NCI-H2107 treated with DMSO at 0.1 percent for 48 hours (cell line): ENCODE measurements around the gene PSG1.
"Not testable (repeated sequence)": the region's sequence is repeated elsewhere in the genome, so short reads cannot be mapped to it uniquely, and the experiment has no call there.

Source experiments
- DNase-seq: peaks from one replicate; lab custom pipeline; 2025; ENCODE audit not compliant: unreplicated experiment; lab: John Stamatoyannopoulos, UW

The PSG1 gene

DNA sequence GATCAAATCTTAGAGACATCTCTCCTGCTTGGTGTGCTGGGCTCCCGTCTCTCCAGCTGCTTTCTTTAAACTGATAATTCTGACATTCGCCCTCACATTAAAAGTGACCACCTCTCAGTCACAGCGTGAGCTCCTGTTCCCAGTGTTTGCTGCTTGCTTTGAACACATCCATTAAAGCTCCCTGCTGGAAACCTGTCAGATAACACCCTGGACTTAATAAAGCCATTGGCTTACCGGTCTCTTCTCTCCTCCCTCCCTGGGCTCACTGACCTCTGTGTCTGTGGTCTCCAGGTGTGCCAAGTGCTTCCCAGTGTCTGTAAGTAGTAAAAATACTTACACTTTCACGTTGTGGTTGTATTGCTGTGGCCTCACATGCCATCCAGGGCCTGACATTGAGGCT is 2.5 kb upstream of the PSG1 start:
- not testable (repeated sequence) for DNase-seq

DNA sequence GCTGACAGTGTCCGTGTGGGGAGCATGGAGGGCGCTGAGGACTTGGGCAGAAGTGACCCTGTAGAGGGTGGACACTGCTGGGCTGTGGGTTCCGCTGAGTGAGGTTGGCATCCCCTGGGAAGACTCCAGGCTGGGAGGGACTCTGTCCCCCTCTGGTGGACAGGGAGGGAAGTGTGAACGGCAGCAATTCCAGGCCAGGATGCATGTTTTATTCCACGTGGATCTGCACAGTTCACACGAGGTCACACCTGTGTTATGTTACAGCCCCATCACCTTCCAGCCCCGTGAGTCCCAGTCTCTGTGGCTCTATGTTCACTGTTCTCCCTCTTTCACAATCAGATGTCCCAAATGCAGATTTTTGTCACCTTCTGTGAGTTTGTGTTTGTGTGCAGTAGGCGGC is 1.8 kb upstream of the PSG1 start:
- DNase-seq, result not testable (repeated sequence)

DNA sequence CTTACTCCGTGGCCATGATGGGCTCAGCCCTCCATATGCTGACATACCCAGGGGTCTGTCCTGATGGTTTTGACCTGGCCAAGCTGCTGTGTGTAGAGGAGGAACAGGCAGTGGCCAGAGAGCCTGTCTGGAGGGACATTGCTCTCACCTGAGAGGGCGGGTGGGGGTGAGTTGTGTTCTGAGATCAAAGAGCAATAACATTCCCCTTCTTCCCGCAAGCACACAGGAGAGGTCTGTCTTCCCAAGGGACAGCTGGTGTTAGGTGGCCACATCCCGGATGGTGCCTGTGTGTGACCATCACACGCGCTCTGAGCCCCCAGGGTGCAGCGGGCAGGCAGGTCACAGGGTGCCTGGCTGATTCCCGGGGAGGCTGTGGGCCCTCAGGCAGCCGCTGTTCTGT is 1.1 kb upstream of the PSG1 start:
- not testable (repeated sequence) for DNase-seq

DNA sequence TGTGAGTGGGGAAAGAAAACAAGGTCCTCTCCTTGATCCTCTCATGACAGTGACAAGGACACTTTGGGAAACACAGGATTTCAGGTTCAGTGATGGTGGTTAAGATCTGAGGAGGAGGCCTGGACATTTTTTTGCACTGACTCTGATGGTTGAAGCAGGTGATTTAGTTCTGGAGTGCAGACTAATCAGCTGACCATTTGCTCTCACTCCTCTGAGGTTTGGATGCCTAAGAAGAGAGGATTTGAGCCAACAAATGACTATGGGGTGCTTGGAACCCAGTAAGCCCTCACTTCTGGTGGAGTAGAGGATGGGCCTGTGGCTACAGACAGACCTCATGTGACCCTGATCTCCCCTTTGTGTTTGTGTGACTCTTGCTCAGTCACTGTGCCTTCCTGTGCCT is 2.9 kb downstream of the PSG1 start:
- DNase-seq, result not testable (repeated sequence)

DNA sequence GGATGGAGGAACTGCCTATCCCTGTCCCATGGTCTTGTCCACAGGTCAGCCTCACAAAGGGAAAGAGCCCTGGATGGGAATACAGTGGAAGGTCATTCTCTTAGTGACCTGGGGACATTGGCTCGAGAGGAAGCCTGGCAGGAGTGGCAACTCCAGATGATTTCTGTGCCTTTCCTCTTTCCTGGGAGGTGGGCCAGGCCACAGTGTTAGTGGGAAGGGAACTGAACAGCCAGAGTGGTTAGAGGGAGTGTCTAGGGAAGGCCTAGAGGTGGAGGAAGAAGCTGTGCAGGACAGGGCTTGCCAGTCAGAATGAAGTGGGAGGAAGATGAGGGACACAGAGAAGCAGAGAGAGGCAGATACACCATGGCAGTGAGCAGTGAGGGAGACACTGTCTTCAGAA is 3.6 kb downstream of the PSG1 start:
- DNase-seq, result not testable (repeated sequence)

DNA sequence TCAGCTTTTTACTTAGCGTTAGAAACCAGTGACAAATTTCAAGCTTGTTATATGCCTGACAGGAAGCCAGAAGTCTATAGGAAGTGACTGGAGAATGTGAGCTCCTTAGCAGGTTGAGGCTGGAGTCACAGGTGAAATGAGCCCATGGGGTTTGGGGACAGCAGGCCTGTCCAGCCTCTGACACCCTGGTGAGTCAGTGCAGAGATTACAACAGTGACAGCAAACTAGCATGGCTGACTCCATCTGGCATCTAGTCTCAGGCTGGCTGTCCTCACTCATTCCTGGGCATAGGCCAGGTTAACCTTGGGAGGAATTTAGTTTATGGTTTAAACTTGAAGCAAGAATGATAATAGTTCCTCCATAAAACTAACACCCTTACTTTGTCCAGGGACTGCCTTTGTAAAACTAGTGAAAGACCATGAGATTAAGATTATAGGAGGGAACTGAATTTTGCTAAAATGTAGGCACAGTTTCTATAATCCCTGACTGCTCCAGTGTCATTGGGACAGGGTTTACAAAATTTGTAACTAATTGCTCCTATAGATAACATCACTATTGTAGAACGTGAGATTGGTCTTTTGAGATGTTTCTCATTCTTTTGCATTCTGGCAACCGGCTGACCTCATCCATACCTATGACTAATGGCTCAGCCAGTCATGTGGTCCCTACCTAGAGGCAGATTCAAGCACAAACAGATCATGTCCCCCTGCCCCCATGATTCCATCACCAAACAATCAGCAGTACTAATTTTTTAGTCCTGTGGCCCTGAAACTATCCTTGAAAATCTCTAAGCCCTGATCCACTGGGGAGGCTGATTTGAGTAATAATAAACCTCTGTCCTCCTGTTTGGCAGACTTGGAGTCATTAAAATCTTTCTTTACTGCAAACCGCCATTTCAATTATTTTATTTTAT is 4.4 kb downstream of the PSG1 start:
- not testable (repeated sequence) for DNase-seq

DNA sequence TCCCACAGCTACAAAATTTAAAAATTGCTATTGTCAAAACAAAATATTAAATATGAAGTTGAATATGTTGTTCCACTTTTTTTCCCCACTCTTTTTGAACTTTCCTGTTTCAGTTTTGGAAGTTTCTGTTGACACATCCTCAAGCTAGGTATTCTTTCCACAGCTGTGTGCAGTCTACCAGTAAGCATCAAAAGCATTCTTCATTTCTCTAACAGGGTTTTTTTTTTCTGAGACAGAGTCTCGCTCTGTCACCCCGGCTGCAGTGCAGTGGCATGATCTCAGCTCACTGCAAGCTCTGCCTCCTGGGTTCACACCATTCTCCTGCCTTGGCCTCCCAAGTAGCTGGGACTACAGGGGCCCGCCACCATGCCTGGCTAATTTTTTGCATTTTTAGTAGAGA is 5.4 kb downstream of the PSG1 start:
- DNase-seq, result not testable (repeated sequence)

DNA sequence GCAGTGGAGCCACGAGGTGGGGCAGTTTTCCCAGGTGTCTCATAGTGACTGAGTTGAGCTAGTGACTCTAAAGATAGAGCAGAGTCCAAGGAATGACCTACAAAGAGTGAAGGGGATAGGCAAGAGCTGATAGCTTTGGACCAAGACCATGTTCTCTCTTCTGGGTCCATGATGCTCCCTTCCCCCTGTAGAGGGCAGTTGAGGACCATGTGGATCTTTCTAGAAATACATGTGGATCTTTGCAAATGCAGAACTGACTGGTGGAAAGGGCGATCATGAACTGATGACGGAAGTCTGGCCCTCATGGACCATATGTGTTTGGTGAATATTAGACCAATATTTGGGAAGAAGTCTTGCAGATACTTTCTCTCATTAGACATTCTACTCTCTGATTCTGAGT is 6.9 kb downstream of the PSG1 start:
- DNase-seq, result no peak

DNA sequence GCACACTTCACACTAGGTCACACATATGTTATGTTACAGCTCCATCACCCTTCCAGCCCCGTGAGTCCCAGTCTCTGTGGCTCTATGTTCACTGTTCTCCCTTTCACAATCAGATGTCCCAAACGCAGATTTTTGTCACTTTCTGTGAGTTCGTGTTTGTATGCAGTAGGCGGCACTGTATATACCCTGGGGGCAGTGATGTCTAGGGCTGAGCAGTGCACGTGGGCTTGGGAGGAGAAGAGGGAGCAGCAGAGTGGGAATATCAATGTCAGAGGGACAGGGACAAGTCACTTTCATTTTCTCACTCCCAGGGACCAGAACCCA is 22.0 kb downstream of the PSG1 start:
- no peak for DNase-seq

DNA sequence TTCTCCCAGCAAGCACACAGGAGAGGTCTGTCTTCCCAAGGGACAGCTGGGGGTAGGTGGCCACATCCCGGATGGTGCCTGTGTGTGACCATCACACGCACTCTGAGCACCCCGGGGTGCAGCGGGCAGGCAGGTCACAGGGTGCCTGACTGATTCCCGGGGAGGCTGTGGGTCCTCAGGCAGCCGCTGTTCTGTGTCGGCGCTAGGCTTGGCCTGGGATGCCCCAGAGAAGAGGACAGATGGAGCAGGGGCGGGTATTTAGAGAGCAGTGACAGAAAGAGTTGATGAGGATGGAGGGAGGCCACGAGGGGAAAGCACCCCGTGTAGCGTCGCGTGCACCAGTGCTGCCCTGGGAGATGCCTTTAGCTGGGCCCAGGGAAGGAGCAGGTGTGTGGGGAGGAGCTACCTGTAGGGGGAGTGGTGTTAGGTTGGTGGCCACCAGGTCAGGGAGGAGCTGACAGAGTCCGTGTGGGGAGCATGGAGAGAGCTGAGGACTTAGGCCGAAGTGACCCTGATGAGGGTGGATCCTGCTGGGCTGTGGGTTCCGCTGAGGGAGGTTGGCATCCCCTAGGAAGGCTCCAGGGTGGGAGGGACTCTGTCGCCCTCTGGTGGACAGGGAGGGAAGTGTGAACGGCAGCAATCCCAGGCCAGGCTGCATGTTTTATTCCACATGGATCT is 22.5 kb downstream of the PSG1 start:
- DNase-seq, result not testable (repeated sequence)

DNA sequence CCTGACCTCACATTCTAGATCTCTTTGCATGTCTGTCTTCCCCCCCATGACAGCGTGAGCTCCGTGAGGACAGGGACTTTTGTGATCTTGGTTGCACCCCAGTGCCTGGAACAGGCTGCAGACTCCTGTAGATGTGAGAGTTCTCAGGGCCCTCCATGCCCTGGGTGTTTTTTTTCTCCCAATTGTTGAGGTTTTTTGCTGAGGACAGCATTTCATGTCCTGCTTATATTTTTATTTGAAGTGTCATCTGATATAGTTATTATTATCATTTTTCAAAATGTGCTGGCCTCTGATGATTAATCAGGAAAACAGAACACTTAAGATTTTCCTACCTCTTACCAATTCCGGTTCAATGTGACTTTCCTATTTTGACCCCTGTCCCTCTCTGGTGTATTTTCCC is 24.8 kb downstream of the PSG1 start:
- DNase-seq, result not testable (repeated sequence)

DNA sequence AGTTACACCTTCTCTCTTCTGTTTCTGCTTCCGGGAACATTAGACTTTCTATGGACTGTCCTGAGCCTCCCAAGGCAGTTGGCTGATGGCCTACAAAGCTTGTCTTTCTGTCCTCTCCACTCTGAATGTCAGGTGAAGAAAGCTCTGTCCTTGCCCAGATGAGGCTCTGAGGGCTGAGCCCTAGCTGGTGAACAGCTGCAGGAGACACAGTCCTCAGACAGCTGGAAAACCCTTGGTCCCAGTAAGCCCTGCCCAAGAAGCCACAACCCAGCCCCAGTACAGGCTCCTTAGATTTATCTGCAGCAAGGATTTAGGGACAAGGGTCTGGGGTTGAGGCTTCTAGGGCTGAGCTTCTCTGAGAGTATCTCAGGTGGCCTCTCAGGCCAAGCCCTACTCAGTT is 26.3 kb downstream of the PSG1 start:
- not testable (repeated sequence) for DNase-seq

DNA sequence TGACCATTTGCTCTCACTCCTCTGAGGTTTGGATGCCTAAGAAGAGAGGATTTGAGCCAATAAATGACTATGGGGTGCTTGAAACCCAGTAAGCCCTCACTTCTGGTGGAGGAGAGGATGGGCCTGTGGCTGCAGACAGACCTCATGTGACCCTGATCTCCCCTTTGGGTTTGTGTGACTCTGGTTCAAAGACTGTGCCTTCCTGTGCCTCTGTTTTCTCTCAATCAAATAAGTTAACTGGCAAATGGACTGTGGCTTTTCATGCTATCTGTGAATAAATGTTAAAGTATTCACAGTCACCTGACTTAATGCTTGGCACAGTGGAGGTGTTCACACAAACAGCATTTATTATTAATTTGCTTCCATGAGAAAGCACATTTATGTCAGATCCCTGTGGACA is 26.7 kb downstream of the PSG1 start:
- not testable (repeated sequence) for DNase-seq

DNA sequence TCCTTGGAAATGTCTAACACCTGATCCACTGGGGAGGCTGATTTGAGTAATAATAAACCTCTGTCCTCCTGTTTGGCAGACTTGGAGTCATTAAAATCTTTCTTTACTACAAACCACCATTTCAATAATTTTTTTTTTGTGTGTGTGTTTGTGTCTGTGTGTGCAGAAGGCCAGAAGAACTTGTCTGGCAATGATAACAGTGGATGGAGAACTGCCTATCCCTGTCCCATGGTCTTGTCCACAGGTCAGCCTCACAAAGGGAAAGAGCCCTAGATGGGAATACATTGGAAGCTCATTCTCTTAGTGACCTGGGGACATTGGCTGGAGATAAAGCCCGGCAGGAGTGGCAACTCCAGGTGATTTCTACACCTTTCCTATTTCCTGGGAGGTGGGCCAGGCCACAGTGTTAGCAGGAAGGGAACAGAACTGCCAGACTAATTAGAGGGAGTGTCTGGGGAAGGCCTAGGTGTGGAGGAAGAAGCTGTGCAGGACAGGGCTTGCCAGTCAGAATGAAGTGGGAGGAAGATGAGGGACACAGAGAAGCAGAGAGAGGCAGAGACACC is 27.7 kb downstream of the PSG1 start:
- DNase-seq, result not testable (repeated sequence)

DNA sequence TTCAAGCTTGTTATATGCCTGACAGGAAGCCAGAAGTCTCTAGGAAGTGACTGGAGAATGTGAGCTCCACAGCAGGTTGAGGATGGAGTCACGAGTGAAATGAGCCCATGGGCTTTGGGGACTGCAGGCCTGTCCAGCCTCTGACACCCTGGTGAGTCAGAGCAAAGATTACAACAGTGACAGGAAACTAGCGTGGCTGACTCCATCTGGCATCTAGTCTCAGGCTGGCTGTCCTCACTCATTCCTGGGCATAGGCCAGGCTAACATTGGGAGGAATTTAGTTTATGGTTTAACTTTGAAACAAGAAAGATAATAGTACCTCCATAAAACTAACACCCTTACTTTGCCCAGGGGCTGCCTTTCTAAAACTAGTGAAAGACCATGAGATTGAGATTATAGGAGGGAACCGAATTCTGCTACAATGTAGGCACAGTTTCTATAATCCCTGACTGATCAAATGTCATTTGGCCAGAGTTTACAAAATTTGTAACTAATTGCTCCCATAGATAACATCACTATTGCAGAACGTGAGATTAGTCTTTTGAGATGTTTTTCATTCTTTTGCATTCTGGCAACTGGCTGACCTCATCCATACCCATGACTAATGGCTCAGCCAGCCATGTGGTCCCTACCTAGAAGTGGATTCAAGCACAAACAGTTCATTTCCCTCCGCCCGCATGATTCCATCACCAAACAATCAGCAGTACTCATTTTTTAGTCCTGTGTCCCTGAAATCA is 28.4 kb downstream of the PSG1 start:
- DNase-seq, result no peak

DNA sequence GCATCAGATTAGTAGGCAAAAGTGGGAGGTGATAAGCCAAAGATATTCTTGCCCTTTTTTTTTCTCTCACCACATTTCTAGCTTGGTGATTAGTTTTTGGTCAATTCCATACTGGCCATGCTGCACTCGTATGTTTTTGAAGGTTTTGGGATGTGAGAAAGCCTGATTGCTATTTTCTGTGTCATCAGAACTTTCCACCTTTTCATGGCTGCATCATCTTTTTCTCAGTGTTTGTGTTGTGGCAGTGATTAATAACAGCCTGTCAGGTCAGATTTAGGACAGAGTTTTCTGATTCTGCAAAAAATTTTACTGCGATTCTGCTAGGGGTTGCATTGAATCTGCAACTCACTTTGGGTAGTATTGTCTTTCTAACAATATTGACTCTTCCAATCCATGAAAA is 32.9 kb downstream of the PSG1 start:
- no peak for DNase-seq

DNA sequence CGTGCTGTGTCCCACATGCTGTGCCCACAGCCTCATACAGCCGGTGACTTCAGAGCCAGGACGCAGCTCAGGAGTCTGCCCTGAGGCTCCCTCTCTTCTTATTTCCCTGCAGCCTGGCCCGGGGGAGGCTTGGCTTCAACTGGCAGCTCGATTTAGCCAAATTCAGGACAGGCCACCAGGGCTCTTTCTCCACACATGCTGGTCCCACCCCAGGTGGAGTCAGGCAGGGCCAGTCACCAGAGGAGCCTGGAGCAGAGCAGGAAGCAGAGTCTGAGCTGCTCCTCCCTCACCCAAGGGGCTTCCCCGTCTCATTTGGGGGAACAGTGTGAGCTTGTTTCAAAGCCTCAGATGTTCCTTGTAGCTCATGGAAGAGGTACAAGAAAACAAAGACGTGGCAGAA is 35.9 kb downstream of the PSG1 start:
- not testable (repeated sequence) for DNase-seq

DNA sequence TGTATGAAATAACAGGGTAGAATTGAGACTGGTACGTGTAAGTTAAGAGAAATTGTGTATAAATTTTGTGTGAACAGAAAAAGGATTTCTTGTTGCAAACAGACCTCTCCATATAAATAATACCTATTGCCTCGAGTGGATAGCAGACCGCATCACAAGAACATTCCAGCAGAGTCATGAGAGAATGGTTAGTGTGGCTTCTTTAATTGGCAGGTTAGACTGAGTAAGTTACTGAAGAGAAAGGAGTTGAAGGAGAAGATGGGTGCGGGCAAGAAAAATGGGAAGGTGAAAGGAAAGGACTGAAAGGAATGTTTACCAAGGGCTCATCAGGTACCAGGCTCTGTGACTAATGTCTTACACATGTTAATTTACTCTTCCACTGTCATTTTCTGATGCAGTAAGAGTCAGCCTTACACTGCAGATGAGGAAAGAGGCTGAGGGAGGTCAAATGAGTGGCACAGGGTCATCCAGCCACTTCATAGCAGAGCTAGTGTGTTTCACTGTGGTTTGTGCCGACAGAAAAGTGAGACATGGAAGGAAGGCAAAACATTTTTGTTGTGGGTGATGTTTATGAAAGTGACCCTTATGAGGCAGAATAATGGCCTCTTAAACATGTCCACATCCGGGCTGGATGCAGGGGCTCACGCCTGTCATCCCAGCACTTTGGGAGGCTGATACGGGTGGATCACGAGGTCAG is 46.6 kb downstream of the PSG1 start:
- DNase-seq, result not testable (repeated sequence)

DNA sequence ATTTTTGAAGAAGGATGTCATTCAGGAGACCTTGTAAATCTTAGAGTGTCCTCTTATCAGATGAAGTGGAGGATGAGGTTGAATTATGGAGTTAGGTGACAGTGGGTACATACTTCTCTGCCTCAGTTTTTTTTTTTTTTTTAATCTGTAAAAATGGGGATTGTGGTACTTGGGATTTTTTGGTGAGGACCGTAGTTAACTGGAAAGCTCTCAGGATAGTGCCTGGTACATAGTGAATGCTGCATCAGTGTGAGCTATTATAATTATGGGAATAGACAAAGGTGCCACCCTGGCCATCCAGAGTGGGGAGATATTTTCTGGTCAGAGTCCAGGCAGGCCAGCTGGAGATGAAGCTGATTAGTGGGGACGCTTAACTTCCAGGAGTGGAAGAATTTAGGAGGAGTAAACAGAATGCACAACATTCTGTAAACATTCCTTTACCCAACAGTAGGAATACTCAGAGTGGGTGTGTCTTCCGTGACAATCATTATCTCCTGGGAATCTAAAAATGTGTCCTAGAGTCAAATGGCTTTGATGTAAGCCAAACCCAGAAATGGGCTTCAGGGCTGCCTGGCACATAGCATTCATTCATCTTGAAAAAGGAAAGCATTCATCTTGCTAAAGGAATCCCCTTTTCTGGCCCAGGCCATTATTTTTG is 47.4 kb downstream of the PSG1 start:
- DNase-seq, result not testable (repeated sequence)
